ENCODE results near the gene ETS1.

Gene ETS1

DNA sequence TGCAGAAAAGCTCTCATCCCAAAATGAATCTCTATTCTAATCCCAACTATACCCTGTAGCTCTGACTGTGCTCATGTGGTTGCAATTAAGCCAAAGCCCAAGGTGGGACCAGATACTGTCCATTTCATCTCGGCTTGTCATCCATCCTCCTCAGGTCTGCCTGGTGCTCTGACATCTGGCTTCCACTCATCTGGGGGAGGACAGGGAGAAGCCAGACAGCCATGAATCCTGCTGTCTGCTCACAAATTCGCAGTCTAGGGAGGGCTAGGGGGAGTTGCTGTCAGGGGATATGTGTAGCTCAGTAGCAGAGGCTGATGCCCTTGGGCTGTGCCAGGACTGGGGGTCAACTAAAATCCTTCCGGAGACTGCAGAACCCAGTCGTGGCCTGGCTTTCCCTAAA is 167.1 kb downstream of the ETS1 start:
- no peak for DNase-seq

DNA sequence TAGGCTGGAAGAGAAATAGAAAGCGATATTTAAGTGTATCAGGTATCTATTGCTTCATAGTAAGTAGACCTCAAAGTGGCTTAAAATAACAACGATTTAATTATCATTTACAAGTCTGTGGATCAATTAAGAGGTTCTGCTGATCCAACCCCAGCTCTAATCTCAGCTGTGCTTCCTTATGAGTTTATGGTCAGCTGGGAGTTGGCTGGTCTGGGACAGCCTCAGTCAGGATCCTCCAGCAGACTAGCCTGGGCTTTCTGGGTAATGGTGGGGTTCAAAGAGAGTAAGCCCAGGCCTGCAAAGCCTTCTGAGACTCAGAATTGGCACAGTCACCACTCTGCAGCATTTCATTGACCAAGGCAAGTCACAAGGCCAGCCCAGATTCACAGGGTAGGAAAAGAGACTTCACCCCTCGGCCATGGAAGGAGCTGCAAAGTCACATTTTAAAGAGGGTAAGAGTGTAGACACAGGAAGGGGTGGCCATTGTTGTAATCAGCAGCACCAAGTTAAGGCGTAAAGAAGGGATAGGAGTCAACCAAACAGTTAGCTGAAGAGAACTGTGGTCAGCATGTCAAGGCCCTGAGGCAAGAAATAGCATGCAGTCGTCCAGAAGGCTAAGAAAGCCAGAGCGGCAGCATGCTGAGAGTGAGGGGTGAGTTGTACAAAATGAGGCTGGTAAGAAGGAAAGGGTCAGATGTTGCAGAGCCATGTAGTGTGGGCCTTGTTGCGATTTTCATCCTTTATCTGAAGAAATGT is 168.2 kb downstream of the ETS1 start:
- DNase-seq = no peak

- no peak for DNase-seq
Observed at GRCh38 chr11:128417607-128418324, 169.6 kb downstream of the ETS1 start.

DNA sequence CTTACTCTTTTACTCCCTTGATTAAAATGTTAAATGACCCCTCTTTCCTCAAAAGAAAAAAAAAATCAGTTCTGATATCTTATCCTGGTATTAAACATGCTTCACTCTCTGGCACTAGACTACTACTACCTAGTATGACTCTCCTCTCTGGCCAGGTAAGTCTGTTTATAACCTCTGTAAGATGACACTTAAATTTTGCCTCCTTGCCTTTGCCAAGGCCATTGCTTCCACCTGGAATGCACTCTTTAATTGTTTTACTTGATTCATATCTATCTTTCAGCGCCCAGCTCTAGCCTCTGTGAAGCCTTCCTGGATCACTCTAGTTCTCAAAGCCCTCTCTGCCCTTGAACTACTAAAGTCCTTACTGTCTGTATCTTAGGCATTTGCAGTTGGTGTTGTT is 170.4 kb downstream of the ETS1 start:
- no peak for DNase-seq

DNA sequence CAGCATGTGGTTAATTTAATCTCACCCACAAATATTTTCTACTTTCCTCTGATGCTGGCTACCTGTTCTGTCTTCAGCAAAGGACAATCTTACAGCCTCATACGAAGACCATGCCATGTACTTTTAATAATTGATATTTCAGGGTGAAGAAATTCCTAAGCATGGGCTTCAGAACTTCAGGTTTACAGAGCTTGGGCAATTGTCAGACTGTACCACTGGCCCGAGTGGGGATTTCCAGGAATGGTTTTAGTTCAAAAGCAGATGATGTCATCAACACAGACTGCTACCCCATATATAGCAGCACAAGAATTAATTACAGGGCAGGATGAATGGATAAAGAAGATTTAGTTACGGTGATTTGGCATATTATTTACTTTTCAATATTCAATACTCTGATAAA is 171.8 kb downstream of the ETS1 start:
- no peak for DNase-seq

DNA sequence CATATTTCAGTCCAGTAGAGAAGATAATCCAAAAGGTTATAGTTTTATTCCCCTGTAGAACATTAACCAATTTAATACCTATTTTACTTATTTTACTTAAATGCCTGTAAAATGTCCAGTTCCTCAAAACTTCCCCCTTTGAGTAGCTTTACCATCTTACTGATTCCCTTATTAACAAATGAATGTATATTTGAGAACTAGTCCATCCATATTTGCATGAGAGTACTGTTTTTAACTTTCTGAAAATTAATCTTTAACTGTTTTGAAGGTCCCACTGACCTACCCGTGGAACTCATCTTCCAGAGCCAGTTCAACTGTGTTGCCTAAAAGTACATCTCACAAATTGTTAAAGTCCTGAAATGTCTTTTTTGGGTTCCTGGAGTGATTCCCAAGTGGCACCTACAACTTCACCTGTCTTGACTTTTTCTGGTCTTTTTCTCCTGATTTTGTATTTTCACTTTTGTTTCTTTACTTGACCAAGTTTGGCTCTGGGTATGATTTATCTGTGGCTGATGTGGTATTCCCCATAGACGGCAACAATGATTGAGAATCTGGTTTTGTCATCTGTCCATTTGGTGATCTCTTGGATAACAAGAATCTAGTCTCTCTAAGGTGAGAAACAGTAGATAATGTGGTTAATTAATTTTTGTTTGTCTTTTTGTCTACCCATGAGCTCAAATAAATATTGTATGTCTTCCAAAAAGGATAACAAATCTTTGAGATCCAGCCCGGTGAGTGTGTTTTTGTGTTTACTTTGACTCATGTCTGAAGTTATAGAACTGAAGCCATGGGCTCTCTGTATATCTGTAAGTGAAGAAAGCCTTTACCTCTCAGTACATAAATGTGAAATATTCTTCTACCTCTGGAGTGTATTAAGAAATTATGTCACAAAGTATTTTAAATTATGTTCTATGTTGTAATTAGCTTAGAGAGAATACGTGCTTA is 174.2 kb downstream of the ETS1 start:
- no peak for DNase-seq

- no peak for DNase-seq
Observed at GRCh38 chr11:128411812-128412211, 175.5 kb downstream of the ETS1 start.

DNA sequence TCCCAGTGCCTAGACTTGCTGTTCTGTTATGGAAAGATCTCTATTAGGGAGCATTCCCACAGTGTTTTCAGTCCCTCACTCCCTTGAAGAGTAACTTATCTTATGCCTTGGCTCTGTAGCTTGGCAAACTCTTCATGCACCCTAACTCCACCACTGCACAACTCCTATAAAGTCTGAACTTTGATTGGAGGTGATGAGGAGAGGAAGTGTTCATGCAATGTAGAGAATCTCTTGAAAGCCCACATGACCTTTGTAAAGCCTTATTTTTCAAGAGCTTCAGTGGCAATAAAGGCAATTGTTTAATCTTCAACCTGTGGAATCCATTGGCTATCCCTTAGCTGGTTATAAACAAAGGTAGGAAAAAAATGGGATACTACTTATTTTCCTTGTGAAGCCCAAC is 176.2 kb downstream of the ETS1 start:
- no peak for DNase-seq

GRCh38 chr11:128409476-128409875 is 177.9 kb downstream of the ETS1 start:
- no peak for DNase-seq
